MM.1S (cell line): ENCODE data around the gene TMEM176A.
A peak's percentile ranks its signal among the peaks of the same experiment; 100 is the strongest.

Source experiments
- DNase-seq: peaks from one replicate; pipeline ENCODE4 v3.0.0-alpha.2; 2015
- H2AFZ ChIP-seq: fragments of 300-600 bp; sonication (generic); 2 replicates; pipeline ENCODE4 v1.6.0; 2016; ENCODE audit warnings: antibody characterized with exemption, low read length
- H3F3A ChIP-seq: fragments of 300-600 bp; sonication (generic); 2 replicates; pipeline ENCODE4 v1.6.1; 2016; ENCODE audit warnings: mild to moderate bottlenecking, antibody characterized with exemption, low read length, moderate library complexity, mixed read lengths; ENCODE audit not compliant: insufficient read depth
- H3K27ac ChIP-seq: fragments of 300-600 bp; sonication (generic); 2 replicates; pipeline ENCODE4 v1.5.1; 2016; ENCODE audit warnings: mild to moderate bottlenecking, low read length
- H3K27me3 ChIP-seq: fragments of 300-600 bp; sonication (generic); replicated peaks from 2 replicates; pipeline ENCODE4 v1.6.0; 2016; ENCODE audit warnings: low read length; ENCODE audit not compliant: insufficient read depth
- H3K36me3 ChIP-seq: fragments of 300-600 bp; sonication (generic); replicated peaks from 2 replicates; pipeline ENCODE4 v1.6.1; 2016; ENCODE audit warnings: mild to moderate bottlenecking, low read length, mixed read lengths; ENCODE audit not compliant: insufficient read depth
- H3K4me1 ChIP-seq: fragments of 300-600 bp; sonication (generic); 2 replicates; pipeline ENCODE4 v1.6.1; 2016; ENCODE audit warnings: low read length, mixed read lengths
- H3K4me2 ChIP-seq: fragments of 300-600 bp; sonication (generic); 2 replicates; pipeline ENCODE4 v1.6.0; 2016; ENCODE audit warnings: low read depth, low read length
- H3K4me3 ChIP-seq: fragments of 300-600 bp; sonication (generic); 2 replicates; pipeline ENCODE4 v1.5.1; 2016; ENCODE audit warnings: low read length, mixed read lengths
- H3K79me2 ChIP-seq: fragments of 300-600 bp; sonication (generic); 2 replicates; pipeline ENCODE4 v1.6.1; 2016; ENCODE audit warnings: mixed run types, low read length, mixed read lengths
- H3K9ac ChIP-seq: fragments of 300-600 bp; sonication (generic); 2 replicates; pipeline ENCODE4 v1.6.1; 2016; ENCODE audit warnings: low read length, mixed read lengths
- H3K9me2 ChIP-seq: fragments of 300-600 bp; sonication (generic); replicated peaks from 2 replicates; pipeline ENCODE4 v1.6.1; 2016; ENCODE audit warnings: mild to moderate bottlenecking, low read length, mixed read lengths; ENCODE audit not compliant: insufficient read depth
- H3K9me3 ChIP-seq: fragments of 300-600 bp; sonication (generic); replicated peaks from 2 replicates; pipeline ENCODE4 v1.6.1; 2016; ENCODE audit warnings: mild to moderate bottlenecking, low read length, mixed read lengths; ENCODE audit not compliant: insufficient read depth
- H4K20me1 ChIP-seq: fragments of 300-600 bp; sonication (generic); 2 replicates; pipeline ENCODE4 v1.6.1; 2016; ENCODE audit warnings: mild to moderate bottlenecking, low read length, moderate library complexity, mixed read lengths; ENCODE audit not compliant: insufficient read depth
- CTCF ChIP-seq: fragments of 300-600 bp; sonication (generic); IDR thresholded peaks from 2 replicates; pipeline ENCODE4 v1.5.1; 2016; ENCODE audit warnings: antibody characterized with exemption, low read length, mixed read lengths
- EZH2 ChIP-seq: fragments of 300-600 bp; sonication (generic); optimal IDR thresholded peaks from 2 replicates; pipeline ENCODE3; 2017; ENCODE audit warnings: low read depth, mild to moderate bottlenecking, antibody characterized with exemption, low read length, mixed read lengths
- EZH2phosphoT487 ChIP-seq: fragments of 300-600 bp; sonication (generic); IDR thresholded peaks from 2 replicates; pipeline ENCODE4 v1.6.1; 2018; ENCODE audit warnings: antibody characterized with exemption, low read length

The TMEM176A gene

DNA sequence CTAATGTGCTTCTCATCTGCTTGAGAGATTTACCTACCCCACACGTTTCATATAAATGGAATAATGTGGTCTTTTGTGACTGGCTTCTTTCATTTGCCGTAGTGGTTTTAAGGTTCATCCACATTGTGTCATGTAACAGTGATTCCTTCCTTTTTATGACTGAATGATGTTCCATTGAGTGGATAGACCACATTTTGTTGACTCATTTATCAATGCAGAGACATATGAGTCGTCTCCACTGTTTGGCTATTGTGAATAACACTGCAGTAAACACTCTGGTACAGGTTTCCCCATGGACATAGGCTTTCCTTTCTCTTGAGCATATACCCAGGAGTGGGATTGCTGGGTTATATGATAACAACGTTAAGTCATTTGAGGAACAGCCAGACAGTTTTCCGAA, 49.7 kb downstream of the TMEM176A start:
- Histone ChIP-seq H3K4me1 (no peaks in the 10 kb centered on the region), H3K9me3 (no peaks in the 10 kb centered on the region), H4K20me1 (no peaks in the 10 kb centered on the region), H3K9me2 (no peaks in the 10 kb centered on the region), H3K36me3 (no peaks in the 10 kb centered on the region), H3K9ac (no peak overlapping the region), H3F3A (no peaks in the 10 kb centered on the region), H2AFZ (no peak overlapping the region), H3K79me2 (no peaks in the 10 kb centered on the region), H3K27ac (no peak overlapping the region), H3K4me2 (no peak overlapping the region), H3K4me3 (no peak overlapping the region), H3K27me3 (no peaks in the 10 kb centered on the region)
- TF ChIP-seq EZH2 (no peak), EZH2phosphoT487 (no peak), CTCF (no peak)
- no peak for DNase-seq

- Histone ChIP-seq H3K4me3 (no peak overlapping the region), H3K9me3 (no peaks in the 10 kb centered on the region), H3K4me2 (peak overlapping the region; percentile 39; the same call in 1 of the 2 replicates), H3K27ac (no peak overlapping the region), H3K27me3 (0 out of 2 replicates have a peak, but pooled peaks cover 2% of the 10 kb centered on the region), H3K9ac (no peak overlapping the region), H3K36me3 (no peaks in the 10 kb centered on the region), H3K79me2 (no peaks in the 10 kb centered on the region), H3K4me1 (no peaks in the 10 kb centered on the region), H3K9me2 (no peaks in the 10 kb centered on the region), H4K20me1 (no peaks in the 10 kb centered on the region), H2AFZ (peak overlapping the region; percentile 57), H3F3A (no peaks in the 10 kb centered on the region)
- no peak for DNase-seq
- TF ChIP-seq EZH2, result no peak
- no peak for TF ChIP-seq CTCF
- no peak for TF ChIP-seq EZH2phosphoT487
Observed at GRCh38 chr7:150851492-150852370, 51.2 kb downstream of the TMEM176A start.

GRCh38 chr7:150852371-150852905, 51.9 kb downstream of the TMEM176A start, which contains the start of gene AOC1:
Gene AOC1 (plus strand): TSS chr7:150852517. CDS start chr7:150856471, 3,954 bp downstream.
- TF ChIP-seq EZH2phosphoT487 (no peak), CTCF (no peak), EZH2 (no peak)
- H2AFZ ChIP-seq, result peak within 1 kb of the TSS; percentile 57
- no peaks in the 10 kb centered on the region for H3K9me2 ChIP-seq
- no peaks in the 10 kb centered on the region for H4K20me1 ChIP-seq
- H3K4me3 ChIP-seq, result peak within 1 kb of the TSS; percentile 18; the same call in 1 of the 2 replicates
- no peaks in the 10 kb centered on the region for H3K9me3 ChIP-seq
- no peaks in the 10 kb centered on the region for H3K36me3 ChIP-seq
- H3F3A ChIP-seq, result no peaks in the 10 kb centered on the region
- 0 out of 2 replicates have a peak, but pooled peaks cover 9% of the 10 kb centered on the region for H3K27me3 ChIP-seq
- no peak for DNase-seq
- H3K9ac ChIP-seq, result no peak within 1 kb of the TSS
- no peak within 1 kb of the TSS for H3K27ac ChIP-seq
- no peaks in the 10 kb centered on the region for H3K4me1 ChIP-seq
- no peaks in the 10 kb centered on the region for H3K79me2 ChIP-seq
- peak within 1 kb of the TSS; percentile 39; the same call in 1 of the 2 replicates for H3K4me2 ChIP-seq
